Myocyte (in vitro differentiated cells): ENCODE measurements around the gene SIGLEC11. TPM values are rescaled to one million over a fixed set of nuclear protein-coding genes. Genes with fewer than 3 reads are reported as not detected.

ENCODE experiments used
- DNase-seq: peaks from one replicate; pipeline ENCODE4 v3.0.0-alpha.2; 2012; ENCODE audit warnings: low read depth
- total RNA-seq: library from RNA; depleted of rRNA; stranded (reverse); fragments of >200 nt; gene quantifications from 2 replicates; pipeline ENCODE4 v1.2.3, GENCODE V29; 2014

Gene SIGLEC11
- total RNA-seq, 1 donor from 2014 or later: not detected

GRCh38 chr19:49907745-49908446 lies 53.1 kb downstream of the SIGLEC11 start:
- DNase-seq: no peak

DNA sequence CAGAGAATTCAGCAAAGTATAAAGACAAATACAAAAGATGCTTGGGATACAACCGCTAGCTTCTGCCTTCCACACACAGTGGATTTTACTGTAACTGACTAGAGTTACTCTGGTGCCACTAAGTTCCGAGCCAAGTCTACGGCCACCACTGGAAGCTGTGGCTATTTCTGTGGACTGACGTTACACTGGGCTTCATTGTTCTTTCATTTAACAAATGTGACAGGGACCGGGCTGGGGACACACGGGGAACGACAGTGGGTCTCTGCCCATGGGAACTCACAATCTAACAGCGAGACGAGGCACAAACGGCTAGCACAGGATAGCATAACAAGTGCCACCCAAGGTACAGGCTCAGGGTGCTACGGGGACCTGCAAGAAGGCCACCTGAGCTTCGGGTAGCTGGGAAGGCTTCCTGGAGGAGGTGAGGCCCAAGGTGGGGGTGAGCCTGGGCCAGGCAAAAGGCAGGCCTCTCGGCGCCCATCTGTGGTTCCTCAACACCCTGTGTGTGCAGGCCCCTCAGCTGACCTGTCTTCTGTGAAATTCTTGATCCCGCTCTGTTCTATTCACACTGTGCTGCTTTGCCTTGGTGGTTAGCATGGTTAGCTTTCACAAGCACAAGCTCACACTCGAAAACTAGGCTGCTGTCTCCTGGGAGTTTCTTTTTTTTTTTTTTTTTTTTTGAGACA lies 54.0 kb downstream of the SIGLEC11 start:
- DNase-seq: no peak

- DNase-seq: no peak
These were observed 56.8 kb downstream of the SIGLEC11 start for GRCh38 chr19:49904136-49904535.

Other genes with a start within 250 kb of the SIGLEC11 start
- not detected in 2 replicates for gene TSKS, start 197.9 kb downstream of the SIGLEC11 start, total RNA-seq
- gene AP2A1, start 194.2 kb downstream of the SIGLEC11 start, total RNA-seq: 83.2 and 102 TPM in 2 replicates
- 22.6 and 26.7 TPM in 2 replicates for gene FUZ, start 147.9 kb downstream of the SIGLEC11 start, total RNA-seq
- gene MED25, start 142.9 kb downstream of the SIGLEC11 start, total RNA-seq: 22.7 and 40.1 TPM in 2 replicates
- 161 and 176 TPM in 2 replicates for gene PTOV1, start 110.0 kb downstream of the SIGLEC11 start, total RNA-seq
- 31.1 and 38.2 TPM in 2 replicates for gene PNKP, start 93.6 kb downstream of the SIGLEC11 start, total RNA-seq
- gene AKT1S1, start 83.8 kb downstream of the SIGLEC11 start, total RNA-seq: 25.0 and 25.5 TPM in 2 replicates
- 17.7 and 19.9 TPM in 2 replicates for gene TBC1D17, start 83.5 kb downstream of the SIGLEC11 start, total RNA-seq
- gene IL4I1, start 64.3 kb downstream of the SIGLEC11 start, total RNA-seq: 0.35 and 0.83 TPM in 2 replicates
- gene ATF5, start 32.0 kb downstream of the SIGLEC11 start, total RNA-seq: 31.9 and 32.8 TPM in 2 replicates
- 52.2 and 54.1 TPM in 2 replicates for gene NUP62, start 31.7 kb downstream of the SIGLEC11 start, total RNA-seq
- gene VRK3, start 64.2 kb upstream of the SIGLEC11 start, total RNA-seq: 14.7 and 19.0 TPM in 2 replicates
- gene ZNF473, start 64.8 kb upstream of the SIGLEC11 start, total RNA-seq: 8.9 and 9.7 TPM in 2 replicates
- not detected in 2 replicates for gene IZUMO2, start 202.1 kb upstream of the SIGLEC11 start, total RNA-seq
- not detected in 2 replicates for gene MYH14, start 242.4 kb upstream of the SIGLEC11 start, total RNA-seq